Measurements from ENCODE around the gene NUDT14. TPM values are rescaled to one million over a fixed set of nuclear protein-coding genes. Genes with fewer than 3 reads are reported as not detected.
A peak's percentile ranks its signal among the peaks of the same experiment; 100 is the strongest.

The NUDT14 gene
- total RNA-seq, 1 donor from 2014 or later, result 68.4 TPM

DNA sequence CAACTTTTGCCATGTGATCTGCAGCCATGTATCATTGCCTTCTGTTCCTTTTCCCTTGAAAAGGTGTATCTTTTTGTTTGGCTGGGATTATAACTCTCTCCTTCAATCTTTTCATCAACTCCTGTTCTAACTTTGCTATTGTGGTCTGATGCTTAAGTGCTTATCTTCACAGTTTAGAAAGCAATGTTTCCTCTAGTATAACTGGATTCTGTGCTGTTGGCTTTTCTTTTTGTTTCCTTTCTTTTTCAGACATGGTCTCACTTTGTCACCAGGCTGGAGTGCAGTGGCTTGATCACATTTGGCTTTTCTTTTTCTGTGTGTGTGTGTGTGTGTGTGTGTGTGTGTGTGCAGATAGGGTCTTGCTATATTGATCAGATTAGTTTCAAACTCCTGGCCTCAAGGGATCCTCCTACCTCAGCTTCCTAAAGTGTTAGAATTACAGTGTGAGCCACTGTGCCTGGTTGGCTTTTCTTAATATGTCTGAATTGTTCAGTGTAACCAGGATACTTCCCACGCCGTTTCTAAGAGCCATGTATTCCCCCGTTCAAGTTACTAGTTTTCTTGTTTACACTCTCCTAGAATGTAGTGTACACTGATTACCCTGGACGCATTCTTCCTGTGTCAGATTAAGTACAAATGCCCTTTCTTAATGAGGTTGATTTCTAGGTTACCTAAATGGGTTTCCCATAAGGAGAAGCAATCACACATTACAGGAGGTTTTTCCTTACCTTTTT, 48.0 kb downstream of the NUDT14 start:
- DNase-seq (ENCODE audit: low spot score in 2 of 2, unreplicated experiment in 2 of 2), result no peak
- Mint-ChIP-seq H3K36me3 (peaks cover 2% of the 10 kb centered on the region), H3K4me1 (no peaks in the 10 kb centered on the region), H3K4me3 (no peak overlapping the region), H3K27me3 (ENCODE audit: low read depth) (peaks cover 3% of the 10 kb centered on the region), H3K27ac (no peak overlapping the region), H3K9me3 (peaks cover 14% of the 10 kb centered on the region)
- TF ChIP-seq, protein P1, sequence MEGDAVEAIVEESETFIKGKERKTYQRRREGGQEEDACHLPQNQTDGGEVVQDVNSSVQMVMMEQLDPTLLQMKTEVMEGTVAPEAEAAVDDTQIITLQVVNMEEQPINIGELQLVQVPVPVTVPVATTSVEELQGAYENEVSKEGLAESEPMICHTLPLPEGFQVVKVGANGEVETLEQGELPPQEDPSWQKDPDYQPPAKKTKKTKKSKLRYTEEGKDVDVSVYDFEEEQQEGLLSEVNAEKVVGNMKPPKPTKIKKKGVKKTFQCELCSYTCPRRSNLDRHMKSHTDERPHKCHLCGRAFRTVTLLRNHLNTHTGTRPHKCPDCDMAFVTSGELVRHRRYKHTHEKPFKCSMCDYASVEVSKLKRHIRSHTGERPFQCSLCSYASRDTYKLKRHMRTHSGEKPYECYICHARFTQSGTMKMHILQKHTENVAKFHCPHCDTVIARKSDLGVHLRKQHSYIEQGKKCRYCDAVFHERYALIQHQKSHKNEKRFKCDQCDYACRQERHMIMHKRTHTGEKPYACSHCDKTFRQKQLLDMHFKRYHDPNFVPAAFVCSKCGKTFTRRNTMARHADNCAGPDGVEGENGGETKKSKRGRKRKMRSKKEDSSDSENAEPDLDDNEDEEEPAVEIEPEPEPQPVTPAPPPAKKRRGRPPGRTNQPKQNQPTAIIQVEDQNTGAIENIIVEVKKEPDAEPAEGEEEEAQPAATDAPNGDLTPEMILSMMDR (IDR thresholded peaks at IDR 0.05; ENCODE audit: unreplicated experiment), result no peak

DNA sequence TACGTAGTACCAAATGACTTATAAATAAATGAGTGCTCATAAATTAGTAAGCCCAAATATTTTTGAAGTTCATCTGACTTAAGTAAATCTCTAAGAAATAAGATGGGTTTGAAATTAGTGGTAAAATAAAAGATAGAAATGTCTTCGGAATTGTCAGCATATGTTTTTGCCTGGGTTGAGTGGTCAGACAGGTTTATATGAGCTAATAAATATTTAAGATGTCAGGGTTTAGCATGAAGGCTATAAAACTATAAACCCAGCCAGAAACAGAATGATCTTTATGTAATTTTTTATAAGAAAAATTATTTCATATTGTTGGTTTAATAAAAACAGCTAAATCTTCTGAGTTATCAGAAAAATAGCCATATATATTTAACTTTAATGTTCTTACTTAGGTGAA, 49.9 kb downstream of the NUDT14 start:
- Mint-ChIP-seq H3K27me3 (ENCODE audit: low read depth) (peaks cover 3% of the 10 kb centered on the region), H3K4me1 (peaks cover 5% of the 10 kb centered on the region), H3K27ac (no peak overlapping the region), H3K4me3 (no peak overlapping the region), H3K36me3 (peaks cover 2% of the 10 kb centered on the region), H3K9me3 (peaks cover 14% of the 10 kb centered on the region)
- no peak for DNase-seq (ENCODE audit: low spot score in 2 of 2, unreplicated experiment in 2 of 2)
- TF ChIP-seq, protein P1 (IDR thresholded peaks at IDR 0.05; ENCODE audit: unreplicated experiment), result no peak

DNA sequence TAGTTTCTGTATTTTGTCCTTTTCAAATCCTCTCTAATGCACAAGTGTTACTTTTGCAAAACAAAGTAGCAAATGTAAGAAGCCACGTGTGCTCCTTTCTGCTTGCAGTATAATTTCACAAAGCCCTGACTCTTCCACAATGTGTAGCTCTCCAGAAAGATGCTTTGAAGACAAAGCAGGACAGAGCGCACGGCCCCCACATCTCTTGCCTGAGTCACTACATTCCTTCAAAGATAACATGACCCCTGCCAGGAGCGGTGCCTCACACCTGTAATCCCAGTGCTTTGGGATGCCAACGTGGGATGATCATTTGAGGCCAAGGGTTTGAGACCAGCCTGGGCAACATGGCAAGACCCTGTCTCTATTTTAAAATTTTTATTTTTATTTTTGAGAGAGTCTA, 53.1 kb downstream of the NUDT14 start:
- Mint-ChIP-seq H3K27me3 (ENCODE audit: low read depth) (peaks cover 3% of the 10 kb centered on the region), H3K4me1 (peaks cover 13% of the 10 kb centered on the region), H3K4me3 (no peak overlapping the region), H3K27ac (no peak overlapping the region), H3K9me3 (peaks cover 15% of the 10 kb centered on the region), H3K36me3 (no peaks in the 10 kb centered on the region)
- TF ChIP-seq, protein P1 (IDR thresholded peaks at IDR 0.05; ENCODE audit: unreplicated experiment), result no peak
- DNase-seq (ENCODE audit: low spot score in 2 of 2, unreplicated experiment in 2 of 2), result peak in 1 of 2 experiments; percentile 20

DNA sequence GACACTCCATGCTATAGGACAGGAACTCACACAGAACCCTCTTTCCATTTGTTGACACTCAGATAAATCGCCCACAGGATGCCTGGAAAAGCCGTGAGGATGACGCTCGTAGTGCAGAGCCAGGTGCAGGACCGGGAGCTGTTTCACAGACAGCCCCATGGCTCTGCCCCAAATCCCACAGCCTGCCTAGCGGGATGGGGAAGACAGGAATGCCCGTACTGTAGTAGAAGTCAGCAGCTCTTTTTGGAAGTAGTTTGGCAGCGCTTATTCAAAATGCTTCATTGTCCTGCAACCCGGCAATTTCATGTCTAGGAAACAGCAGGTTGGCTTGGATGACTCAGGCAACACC, 54.2 kb downstream of the NUDT14 start:
- no peak overlapping the region for H3K27ac Mint-ChIP-seq
- peaks cover 3% of the 10 kb centered on the region for H3K36me3 Mint-ChIP-seq
- peak in 1 of 2 experiments; percentile 25 for DNase-seq (ENCODE audit: low spot score in 2 of 2, unreplicated experiment in 2 of 2)
- peaks cover 3% of the 10 kb centered on the region for H3K27me3 Mint-ChIP-seq (ENCODE audit: low read depth)
- peaks cover 13% of the 10 kb centered on the region for H3K4me1 Mint-ChIP-seq
- TF ChIP-seq, protein P1 (IDR thresholded peaks at IDR 0.05; ENCODE audit: unreplicated experiment), result no peak
- H3K4me3 Mint-ChIP-seq, result no peak overlapping the region
- H3K9me3 Mint-ChIP-seq, result peaks cover 22% of the 10 kb centered on the region

DNA sequence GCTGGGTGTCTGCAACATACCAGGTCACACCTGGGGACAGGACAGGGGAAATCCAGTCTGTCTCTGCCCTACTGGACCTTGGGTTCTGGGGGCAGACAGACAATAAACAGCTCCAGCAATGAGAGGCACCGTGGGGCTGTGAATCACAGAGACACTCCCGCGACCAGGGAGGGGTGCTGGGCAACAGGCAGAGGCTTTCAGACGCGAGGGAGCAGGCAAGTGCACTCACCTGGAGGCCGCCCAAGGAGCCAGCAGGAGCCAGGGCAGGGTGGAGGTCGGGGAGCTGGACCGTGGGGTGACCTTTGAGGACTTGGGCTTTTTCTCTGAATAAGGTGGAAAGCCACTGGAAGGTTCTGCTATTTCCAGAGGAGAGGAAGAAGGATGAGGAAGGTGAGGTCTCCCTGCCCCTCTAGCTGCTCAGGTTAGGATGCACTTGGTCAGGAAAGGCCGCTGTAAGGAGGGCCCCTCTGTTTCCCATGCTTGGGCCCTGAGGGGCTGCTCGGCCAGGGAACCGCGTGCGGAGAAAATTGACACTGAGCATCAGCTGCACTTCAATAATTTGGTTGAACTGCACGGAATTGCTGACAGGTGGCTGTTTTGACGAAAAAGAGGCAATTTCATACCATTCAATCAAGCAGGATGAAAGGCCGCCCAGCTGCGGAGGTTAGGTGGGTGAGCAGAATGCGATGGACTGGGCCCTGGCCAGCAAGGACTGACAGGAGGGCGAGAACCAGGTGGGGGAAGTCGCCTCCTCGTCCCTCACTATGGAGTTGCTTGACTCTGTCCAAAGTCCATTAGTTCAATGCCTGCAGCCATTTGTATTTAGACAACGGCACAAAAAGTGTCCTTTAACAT, 54.8 kb downstream of the NUDT14 start:
- DNase-seq (ENCODE audit: low spot score in 2 of 2, unreplicated experiment in 2 of 2), result peak in 1 of 2 experiments; percentile 37
- H3K9me3 Mint-ChIP-seq, result peaks cover 25% of the 10 kb centered on the region
- no peak overlapping the region for H3K27ac Mint-ChIP-seq
- no peak overlapping the region for H3K4me3 Mint-ChIP-seq
- H3K27me3 Mint-ChIP-seq (ENCODE audit: low read depth), result peaks cover 3% of the 10 kb centered on the region
- H3K36me3 Mint-ChIP-seq, result peaks cover 3% of the 10 kb centered on the region
- H3K4me1 Mint-ChIP-seq, result peaks cover 13% of the 10 kb centered on the region
- TF ChIP-seq, protein P1 (IDR thresholded peaks at IDR 0.05; ENCODE audit: unreplicated experiment), result no peak
